Testis (tissue), 2 donors: Measurements from ENCODE around the gene CD8A.

ENCODE experiments used
- POLR2A ChIP-seq: fragments of 450-650 bp; IDR thresholded peaks from one replicate; pipeline ENCODE4 v1.6.1; 2017; ENCODE audit warnings: antibody characterized with exemption, mild to moderate bottlenecking, moderate library complexity
- TF ChIP-seq, protein P1 (sequence below), 3 experiments: fragments of 450-650 bp in 2 of 3; fragments of 200-600 bp in 1 of 3; sonication (generic) in 1 of 3; IDR thresholded peaks; one replicate each; pipeline ENCODE4 v1.5.1; 2016 to 2019; ENCODE audit warnings: antibody characterized with exemption in 3 of 3, mild to moderate bottlenecking in 2 of 3, moderate library complexity in 1 of 3

DNA sequence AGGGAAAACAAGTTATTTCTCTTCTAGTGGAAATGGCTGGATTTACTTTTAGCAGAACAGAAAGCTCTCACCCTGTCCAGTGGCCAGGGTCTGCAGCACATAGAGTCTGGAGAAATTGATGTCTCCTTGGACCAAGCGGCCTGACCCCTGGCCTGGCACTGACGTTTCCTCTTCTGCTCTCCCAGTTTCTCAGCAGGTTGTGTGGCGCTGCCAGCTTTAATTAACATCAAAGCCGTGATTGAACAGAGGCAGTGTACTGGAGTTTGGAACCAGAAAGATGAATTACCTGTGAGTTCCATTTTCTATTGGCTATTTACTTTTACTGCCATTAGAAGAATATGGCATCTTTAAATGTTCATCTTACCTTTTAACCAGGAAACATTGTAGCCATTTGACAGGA lies 20.9 kb downstream of the CD8A start:
- TF ChIP-seq POLR2A, result no peak
- TF ChIP-seq, protein P1, sequence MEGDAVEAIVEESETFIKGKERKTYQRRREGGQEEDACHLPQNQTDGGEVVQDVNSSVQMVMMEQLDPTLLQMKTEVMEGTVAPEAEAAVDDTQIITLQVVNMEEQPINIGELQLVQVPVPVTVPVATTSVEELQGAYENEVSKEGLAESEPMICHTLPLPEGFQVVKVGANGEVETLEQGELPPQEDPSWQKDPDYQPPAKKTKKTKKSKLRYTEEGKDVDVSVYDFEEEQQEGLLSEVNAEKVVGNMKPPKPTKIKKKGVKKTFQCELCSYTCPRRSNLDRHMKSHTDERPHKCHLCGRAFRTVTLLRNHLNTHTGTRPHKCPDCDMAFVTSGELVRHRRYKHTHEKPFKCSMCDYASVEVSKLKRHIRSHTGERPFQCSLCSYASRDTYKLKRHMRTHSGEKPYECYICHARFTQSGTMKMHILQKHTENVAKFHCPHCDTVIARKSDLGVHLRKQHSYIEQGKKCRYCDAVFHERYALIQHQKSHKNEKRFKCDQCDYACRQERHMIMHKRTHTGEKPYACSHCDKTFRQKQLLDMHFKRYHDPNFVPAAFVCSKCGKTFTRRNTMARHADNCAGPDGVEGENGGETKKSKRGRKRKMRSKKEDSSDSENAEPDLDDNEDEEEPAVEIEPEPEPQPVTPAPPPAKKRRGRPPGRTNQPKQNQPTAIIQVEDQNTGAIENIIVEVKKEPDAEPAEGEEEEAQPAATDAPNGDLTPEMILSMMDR (IDR thresholded peaks at IDR 0.05), result no peak
